Activated CD4-positive, alpha-beta T cell treated with anti-CD3 and anti-CD28 coated beads, Interleukin-2, amount 50 U/mL, for 1 hour (primary cell): ENCODE results near the gene MFRP.
A peak's percentile ranks its signal among the peaks of the same experiment; 100 is the strongest.

Experiments
- DNase-seq: peaks from one replicate; pipeline ENCODE4 v3.0.0-alpha.2; 2020

The MFRP gene

DNA sequence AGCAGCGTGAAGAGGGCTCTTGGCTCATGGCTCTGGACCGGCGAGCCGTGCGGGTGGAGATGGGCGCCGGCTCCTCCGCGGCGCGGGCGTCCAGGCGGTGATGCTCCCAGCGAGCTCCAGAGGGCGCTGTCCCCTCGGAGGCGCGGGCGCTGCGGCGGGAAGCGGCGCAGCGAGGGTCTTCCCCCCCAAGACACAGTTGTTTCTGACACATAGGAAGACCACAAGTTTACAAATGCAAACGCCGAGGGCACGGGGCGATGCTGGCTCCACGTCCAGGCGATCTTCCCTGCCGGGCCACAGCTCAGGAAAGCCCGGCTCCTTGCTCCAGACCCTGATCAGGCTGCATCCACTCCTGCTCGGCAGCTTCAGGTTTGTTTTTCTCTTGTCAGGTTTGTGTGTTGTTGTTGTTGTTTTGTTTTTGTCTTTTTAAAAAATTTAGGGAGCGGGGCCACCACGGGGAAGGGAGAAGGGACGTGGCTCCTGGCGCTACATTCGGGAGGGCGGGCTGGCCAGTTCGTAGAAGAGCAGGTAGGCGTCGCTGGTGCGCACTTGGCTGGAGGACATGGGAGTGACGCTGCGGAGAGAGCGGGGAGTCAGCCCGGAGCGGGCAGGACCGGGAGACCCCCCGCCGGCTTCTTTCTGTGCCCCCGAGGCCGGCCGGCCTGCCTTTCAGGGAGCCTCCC lies 10.0 kb upstream of the MFRP start:
- DNase-seq: peak; percentile 74

DNA sequence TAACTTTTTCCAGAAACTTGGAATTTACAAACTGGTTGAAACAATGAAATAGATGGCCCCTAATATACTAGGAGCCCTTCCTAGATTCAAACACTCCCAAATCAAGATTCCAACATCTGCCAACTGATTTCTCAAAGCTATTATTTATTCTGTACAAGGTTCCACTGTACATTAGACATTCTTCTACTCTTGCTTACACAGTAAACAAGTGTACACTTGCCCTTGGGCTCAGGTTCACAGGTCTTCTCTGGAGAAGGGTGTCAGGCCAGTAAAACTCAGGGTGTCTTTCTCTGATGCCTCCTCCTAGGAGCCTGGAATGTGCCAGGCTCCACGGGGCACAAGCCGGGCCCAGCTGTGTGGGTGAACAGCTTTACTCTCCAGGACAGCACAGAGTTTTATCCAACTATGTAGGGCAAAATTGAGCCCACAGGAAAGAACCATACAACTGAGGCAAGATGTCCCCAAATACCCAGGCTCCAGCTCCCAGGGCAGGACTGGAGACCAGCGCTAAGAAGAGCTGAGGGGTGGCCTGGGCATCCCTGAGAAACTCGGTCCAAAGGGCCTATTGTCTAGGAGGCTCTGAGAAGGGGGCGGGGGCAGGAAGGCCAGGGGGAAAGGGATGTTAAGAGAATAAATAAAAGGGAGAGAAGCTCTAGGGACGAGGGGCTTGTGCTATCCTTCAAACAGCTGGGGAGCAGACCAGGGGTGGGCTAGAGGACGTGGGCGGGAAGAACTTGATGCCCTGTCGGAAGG lies 8.8 kb upstream of the MFRP start:
- DNase-seq: no peak

DNA sequence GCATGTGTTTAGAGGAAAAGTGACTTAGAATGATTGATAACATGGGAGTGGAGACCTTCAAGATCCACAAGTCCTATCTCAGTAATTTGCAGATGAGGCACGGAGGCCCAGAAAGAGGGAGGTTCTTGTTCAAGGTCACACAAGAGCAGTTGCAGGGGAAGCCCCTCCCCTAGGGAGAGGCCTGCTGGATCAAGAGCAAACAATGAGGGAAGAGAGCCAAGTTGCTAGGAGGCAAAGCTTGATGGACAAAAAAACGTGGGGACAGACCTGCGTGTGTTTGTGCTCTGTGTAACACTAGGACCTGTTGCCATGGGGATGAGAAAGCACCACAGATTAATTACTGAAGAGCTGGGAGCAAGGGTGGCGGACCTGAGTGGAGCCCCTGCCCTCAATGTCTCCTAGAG lies 6.4 kb upstream of the MFRP start:
- DNase-seq: no peak

DNA sequence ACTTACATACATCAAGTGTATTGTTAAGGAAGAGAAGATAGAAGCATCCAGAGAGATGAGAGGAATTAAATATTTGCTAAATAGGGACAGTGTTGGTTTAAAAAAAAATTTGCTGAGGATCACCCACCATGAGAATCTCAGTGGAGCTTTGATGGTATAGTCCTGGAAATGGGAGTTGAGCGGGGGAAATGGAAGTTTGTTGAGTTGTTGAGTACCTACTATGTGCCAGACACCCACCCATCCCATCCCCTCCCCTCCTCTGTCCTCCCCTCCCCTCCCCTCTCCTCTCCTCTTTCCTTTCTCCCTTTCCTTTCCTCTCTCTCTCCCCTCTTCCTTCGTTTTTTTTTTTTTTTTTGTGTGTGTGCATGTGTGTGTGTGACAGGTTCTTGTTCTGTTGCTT lies 4.7 kb upstream of the MFRP start:
- DNase-seq: no peak

DNA sequence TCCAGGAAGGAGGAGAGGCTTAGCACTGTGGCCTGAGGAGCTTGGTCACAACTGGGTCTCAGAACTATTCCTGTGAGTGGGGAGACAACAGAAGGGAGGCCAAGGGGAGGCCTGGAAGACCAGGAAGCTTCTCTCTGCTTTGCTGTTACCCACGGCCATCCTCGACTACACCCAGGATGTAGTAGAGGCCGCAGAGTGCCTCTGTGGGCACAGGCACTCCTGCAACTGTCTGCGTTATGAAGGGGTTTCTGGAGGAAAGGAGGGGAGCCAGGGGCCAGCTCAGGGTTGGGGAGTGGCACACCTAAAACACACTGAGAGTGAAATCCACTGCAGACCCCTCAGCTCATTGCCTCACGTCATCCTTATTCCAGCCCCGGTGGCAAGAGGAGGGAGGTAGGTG lies 3.8 kb upstream of the MFRP start:
- no peak for DNase-seq

DNA sequence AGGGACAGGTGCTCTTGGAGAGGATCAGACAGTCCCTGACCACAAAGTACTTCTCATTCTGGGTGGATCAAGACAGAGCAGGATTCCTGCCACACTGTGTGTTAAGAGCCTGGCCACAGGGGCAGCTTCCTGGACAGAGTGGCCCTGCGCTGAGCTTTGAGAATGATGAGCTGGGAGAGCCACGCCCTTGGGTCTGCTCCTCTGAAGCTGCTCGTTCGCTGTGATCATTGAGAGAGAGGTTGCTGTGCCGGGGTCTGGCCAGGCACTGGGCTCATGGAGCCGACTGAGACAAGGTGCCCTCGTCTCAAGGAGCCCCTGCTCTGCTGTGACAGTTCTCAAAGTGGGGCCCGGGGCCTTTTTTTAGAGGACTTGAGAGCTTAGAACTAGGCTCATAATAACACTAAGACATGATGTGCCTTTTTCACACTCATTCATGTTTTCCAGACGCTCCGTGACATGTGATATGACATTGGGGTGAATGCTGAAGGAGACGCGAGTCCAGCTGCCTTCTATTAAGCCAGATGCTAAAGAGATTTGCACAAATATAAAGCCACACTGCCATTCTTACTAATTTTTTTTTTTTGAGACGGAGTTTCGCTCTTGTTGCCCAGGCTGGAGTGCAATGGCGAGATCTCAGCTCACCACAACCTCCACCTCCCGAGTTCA lies 1.6 kb upstream of the MFRP start:
- no peak for DNase-seq

DNA sequence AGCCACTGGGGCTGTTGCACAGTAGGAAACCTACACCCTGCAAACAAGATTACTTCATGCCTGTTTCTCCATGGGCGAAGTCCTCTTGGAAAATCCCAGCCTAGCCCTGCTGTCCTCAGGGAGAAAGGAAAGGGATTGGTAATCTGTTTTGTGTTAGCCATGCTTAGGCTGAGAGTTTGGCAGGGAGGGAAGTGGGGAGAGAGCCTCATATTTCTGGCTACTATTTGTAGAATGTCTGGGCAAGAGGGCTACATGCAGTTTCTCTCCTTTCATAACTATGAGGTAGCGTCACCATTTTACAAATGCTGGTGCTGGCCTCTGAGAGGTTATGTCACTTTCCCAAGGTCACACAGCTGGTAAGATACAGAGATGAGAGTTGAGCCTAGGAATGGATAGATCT lies 737 bp upstream of the MFRP start:
- no peak for DNase-seq

DNA sequence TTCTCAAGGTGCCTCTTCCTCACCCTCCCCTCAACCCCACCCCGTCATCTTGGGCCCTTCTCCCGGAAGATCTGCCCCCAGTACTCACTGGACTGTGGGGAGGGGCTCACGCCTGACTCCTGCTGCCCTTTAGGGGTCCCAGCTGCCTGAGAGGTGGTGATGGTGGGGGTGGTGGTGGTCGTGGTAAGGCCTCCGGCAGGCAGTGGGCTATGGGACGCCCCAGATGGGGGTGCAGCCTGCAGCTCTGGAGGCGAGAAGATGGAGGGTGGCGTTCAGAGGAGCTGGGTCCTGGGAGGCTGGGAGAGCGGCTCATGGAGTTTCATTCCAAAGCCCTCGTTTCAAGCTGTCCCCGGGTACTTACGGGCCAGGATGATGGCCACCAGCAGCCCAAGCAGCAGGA lies 820 bp downstream of the MFRP start:
- DNase-seq: no peak

DNA sequence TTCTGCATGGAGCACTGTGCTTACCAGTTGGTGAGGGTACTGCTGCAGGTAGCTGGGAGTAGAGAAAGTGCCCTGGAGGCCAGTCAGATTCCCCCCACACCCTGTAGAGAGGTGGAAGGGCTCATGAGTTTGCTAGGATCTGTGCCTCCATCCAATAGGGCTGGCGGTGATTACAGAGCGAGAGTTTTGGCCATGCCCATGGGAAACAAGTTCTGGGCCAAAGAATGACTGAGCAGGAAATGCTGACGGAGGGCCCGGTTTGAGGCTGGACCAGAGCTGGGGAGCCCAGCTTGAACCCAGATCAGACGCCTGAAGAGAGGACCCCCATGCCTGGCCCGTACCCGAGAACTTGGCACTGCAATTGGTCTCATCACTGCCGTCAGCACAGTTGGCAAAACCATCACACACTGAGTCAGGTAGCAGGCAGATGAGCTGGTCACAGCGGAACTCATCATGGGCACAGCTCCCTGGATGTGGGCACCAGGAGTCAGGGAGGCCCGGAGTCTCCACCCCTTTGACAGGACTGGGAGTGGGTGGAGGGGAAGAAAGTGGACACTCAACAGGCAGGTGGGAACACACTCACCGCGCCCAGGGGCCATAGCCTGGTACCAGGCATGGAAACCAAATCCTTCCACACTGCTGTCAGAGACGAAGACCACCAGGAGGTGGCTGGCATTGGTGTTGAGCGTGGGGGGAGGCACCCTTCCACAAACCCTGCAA lies 2.1 kb downstream of the MFRP start:
- DNase-seq: no peak

DNA sequence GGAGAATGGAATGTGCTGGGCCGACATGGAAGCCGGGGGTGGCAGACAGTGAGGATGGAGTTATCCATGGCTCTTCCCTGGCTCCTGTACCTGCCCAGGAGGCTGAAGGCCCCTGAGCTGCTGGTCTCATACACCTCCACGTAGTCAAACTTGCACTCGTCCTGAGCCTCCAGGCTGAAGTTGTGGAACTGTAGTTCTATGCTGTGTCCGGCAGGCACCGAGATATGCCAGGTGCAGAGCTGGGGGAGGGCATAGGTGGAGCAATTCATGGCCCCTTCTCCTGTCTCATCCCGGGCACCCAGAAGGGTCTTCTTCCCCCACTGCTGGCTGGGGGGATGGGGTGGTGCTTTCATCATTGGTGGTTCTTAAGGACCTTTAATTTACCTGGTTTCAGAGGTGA lies 2.8 kb downstream of the MFRP start:
- no peak for DNase-seq

DNA sequence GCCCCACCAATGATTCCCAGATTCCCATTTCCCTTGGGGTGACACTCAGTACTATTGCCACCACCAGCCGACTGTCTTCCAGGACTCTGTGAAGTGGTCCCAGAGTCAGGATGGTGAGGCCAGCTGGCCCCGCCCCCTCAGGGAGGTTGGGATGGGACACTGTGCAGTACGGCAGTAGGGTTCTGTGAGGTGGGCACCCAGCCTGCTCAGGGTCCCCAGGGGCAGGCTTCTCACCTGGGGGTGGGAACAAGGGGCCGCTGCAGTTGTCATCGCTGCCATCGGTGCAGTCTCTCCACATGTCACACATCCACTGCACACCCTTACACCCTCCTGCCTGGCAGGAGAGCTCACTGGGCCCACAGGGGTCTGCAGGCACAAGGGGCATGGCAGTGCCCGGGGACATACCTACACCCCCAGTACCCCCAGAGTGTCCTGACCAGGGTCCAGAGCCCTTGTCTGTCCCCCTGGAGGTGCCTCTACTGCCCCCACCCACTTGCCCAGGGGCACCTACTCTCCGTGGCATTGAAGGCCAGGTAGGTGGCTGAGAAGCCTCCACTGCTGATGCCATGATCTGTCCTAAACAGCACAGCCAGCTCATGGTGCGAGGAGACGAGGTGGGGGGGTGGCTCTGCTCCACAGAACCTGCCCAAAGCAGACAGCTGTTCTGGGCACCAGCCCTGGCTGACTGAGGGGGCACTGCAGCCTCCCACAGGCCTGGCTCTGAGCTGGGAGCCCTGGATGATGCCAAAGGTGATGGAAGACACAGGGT lies 4.0 kb downstream of the MFRP start:
- DNase-seq: no peak

DNA sequence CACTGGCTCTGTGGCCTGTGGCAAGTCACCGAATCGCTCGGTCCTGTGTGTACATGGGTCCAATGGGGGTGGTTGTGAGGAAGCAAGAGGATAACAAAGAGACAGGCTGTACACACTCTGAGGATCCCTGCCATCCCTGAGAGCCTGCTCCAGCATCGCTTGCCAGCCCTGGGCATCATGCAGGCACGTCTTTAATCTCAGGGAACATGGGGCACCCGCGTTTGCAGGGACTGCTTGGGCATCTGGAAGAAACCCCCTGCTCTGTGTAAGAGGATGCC lies 4.5 kb downstream of the MFRP start:
- no peak for DNase-seq

DNA sequence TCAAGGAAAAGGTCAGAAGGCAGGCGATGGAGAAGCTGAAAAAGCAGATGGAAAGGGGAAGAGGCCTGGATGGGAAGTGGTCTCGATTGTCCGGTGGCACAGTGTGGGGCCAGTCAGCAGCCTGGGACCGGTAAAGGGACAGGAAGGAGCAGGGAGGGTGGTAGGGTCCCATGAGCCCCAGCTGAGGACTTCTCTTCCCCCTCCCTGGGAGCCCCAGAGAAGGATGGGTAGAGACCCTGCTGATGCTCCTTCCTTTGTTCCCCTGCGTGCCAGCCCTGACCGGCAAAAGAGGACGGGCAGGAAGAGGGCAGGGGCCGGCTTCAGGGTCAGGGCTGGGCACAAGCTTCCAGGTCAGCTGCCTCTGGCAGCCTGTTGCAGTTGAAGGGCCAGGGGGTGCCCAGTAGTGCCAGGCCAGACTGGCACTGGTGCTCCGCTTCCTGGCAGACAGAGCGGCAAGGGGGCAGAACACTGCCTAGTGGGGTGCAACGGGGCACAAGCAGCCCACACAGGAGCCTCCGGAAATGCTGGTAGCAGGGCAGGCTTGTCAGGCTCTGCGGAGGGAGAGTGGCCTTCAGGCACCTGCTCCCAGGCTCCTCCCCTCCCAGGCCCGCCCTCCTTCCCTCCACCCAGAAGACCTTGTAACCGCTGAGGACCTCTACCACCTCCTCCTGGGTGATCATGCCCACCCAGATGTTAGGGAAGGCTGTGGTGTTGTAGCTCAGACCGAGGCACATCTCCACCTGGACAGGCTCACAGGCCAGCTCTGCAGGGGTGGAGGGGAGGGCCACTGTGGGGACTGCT lies 5.1 kb downstream of the MFRP start:
- DNase-seq: no peak

DNA sequence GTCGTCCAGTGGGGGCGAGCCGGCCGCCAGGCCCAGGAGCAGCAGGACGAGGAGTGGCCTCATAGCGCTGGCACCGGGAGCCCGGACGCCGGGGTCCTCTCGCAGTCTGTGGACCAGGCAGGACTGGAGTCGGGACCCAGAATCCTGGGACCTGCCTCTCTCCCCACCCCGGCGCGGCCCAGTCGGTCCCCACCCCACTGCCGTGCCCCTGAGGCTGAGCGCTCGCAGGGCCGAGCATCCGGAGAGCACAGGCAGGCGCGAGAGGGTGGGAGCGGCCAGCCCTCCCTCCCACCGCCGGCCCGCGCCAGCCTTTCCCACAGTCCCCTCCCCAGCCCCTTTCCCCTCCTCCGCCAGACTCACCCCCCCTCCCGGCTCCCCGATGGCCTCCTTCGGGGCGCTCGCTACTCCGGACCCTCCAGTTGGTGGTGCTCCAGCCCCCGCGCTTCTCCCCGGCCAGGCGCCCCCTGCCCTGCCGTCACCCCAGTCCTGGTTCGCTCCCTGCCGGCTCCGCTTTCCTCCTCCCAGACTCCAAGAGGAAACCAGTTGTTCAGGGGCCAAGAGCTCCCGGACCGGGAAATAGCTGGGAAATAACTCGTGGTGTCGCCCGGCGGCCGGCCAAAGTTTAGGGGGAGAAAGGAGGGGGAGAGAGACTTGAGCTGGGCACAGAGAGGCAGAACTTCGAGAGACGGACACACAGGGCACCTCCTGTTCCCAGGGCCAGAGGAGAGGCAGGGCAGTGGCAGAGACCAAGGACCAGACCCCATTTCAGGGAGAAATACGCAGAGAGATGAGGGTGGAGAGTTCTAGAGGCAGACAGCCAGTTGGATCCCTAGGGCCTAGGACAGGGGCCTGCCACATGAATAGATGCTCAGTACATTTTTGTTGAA lies 5.9 kb downstream of the MFRP start, which contains the start of gene C1QTNF5:
Gene C1QTNF5 (minus strand): TSS at position 549 of the 887 bp plus-strand sequence. CDS start 486 bp downstream, at position 63.
- no peak for DNase-seq

DNA sequence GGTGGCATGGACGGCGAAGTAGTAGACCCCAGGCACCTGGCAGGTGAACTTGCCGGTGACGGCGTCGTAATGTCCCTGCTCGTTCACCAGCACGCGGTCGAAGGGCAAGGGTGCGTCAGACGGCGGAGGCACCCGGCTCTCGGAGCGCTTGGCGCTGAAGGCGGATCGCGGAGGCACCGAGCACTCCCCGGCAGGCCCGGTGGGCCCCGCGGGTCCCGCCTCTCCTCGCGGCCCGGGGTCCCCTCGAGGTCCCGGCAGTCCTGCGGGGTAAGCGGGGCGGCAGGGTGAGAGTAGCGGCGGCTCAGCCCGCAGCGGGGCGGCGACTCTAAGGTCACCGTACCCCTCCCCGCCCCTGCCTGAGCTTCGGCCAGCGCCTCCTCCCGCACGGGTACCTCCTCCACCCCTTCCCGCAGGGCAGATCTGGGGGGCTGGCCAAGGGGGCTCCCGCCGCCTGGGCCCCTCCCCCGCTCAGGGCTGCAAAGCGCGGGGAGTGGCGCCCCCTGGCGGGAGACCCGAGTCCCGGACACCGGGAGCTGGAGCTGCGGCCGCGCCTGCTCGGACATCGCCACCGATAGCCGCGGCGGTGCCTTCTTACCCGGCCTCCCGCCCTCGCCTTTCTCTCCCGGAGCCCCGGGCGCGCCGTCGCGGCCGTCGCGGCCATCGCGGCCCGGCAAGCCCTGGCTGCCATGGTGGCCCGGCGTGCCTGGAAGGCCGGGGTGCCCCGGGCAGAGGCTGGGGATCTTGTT lies 6.7 kb downstream of the MFRP start:
- no peak for DNase-seq

DNA sequence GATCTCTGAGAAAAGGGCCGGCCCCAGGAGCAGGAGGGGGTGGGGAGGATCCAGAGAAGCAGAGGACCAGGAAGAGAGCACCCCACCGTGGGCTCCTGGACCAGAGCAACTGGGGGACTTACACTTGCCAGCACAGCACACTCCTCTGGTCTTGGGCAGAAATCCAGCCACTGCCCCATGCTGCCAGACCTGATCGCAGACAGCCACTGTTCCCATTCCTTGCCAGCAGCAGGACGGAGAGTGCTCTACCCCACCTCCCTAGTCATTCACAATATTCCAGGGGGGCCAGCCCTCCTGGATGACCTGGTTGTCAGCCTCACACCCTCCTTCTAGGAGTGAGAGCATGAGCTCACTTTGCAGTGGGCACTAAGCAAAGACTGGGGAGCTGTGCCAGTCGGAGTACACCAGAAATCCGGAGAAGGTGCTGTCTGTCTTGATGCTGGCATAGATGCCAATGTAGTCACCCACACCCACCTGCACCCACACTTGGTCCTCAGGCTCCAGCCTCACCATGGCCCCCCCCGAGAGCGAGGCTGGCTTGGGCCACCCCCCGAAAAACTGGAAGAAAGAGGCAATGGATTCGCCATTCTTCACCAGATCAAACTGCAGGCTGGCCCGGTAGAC lies 7.4 kb downstream of the MFRP start:
- no peak for DNase-seq

DNA sequence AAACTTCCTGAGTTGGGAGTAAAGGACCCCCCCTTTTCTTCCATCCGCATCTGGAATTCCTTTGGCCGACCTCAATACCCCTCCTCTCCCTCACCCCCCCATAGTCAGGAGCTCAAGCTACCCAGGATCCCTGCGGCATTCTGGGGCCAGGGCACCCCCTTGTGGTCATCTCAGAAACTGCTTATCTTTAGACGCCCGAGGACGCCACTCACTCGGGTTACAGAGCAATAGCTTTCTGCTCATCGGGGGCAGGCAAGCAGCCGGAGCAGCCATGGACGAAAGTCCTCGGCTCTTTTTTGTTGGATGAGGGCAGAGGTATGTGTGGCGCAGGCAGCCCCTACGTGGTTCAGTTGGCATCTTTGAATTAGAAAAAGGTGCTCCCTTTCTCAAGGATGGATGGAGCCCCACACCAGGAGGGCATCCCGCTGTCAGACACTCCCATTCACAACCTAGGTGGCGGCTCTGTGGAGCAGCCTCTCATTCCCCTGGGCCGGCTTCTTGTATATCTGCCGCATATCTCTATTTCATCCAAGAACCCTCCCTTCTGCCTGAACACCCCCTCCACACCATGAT lies 8.1 kb downstream of the MFRP start:
- DNase-seq: peak; percentile 69

DNA sequence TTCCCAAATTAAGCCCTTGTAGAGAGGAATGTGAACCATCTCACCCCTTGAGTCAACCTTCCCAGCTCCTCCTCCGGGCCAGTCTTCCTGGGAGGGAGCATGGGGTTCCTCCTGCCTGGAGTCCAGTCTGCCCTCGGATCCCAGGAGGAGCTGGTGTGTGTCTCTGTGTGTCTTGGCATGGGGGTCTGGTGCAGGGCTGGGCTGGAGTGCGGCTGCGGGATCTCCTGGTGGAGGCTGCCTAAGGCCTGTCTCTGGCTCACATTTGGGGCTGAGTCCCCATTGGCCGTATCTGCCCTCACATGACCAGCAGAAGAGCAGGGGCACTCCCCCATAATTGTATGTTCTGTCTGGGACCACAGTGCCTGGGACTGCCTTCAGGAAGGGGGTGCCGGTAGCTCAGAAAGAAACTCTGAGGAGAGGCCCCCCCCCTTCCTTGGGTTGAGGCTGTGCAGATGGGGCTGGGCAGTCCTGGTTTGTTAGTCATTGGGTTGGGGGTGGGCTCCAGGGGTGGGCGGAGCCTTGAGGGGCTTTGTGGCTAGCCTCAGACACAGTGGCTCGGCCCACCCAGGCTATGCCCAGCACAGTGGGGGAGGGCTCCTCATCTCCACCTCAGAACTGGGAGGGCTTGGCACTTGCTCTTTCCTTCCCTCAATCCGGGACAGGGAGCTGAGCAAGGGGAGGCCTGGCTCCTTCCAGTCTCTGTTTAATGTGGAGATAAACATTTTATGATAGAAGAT lies 8.8 kb downstream of the MFRP start:
- DNase-seq: no peak
